GM12878 (cell line): ENCODE data around the gene TNK1. TPM values are rescaled to one million over a fixed set of nuclear protein-coding genes. Genes with fewer than 3 reads are reported as not detected.

ENCODE experiments used
- ATAC-seq: fragments of 200-7000 bp; cut with Tn5 transposase; 3 replicates; pipeline ENCODE4 v1.9.1; 2020; ENCODE audit warnings: mild to moderate bottlenecking, moderate library complexity
- BruUV-seq: library from RNA; stranded (reverse); fragments of 400-500 nt; replicated peaks from 2 replicates; lab custom pipeline; 2021; lab: Mats Ljungman, UMichigan
- CTCF ChIA-PET: fragments of 300-600 bp; sonication (Branson Sonifier 250); formaldehyde crosslinking; extraction: SDS; loops from one replicate; lab custom pipeline; 2021; ENCODE audit warnings: inconsistent platforms; lab: Yijun Ruan, JAX
- POLR2A ChIA-PET: fragments of 350-600 bp; formaldehyde crosslinking; extraction: SDS; loops from one replicate; lab custom pipeline; 2021; ENCODE audit warnings: inconsistent platforms; lab: Charles Lee
- RAD21 ChIA-PET: fragments of 300-600 bp; sonication (Branson Sonifier 250); formaldehyde crosslinking; loops from one replicate; lab custom pipeline; 2023; ENCODE audit warnings: antibody characterized with exemption; ENCODE audit not compliant: unreplicated experiment; lab: Charles Lee
- SMC1A ChIA-PET: fragments of 300-600 bp; sonication (Branson Sonifier 250); formaldehyde crosslinking; loops from one replicate; lab custom pipeline; 2023; ENCODE audit not compliant: unreplicated experiment, uncharacterized antibody; lab: Charles Lee
- DNase-seq: peaks from one replicate; pipeline ENCODE4 v3.0.0-alpha.2; 2011; ENCODE audit warnings: low read depth, low spot score
- FAIRE-seq: peaks from 3 replicates; lab custom pipeline; 2011; peaks lifted over from hg19 to GRCh38; lab: Jason Lieb, UNC
- H2AFZ ChIP-seq: 2 replicates; pipeline ENCODE4 v1.6.0; 2011; ENCODE audit warnings: low read depth, low read length, control low read depth; ENCODE audit not compliant: control insufficient read depth
- H3K27ac ChIP-seq: 2 replicates; pipeline ENCODE4 v1.5.1; 2011; ENCODE audit warnings: control low read depth; ENCODE audit not compliant: control insufficient read depth, insufficient read depth
- H3K27me3 ChIP-seq, 2 experiments: replicated peaks in 1 of 2; 2 replicates each; pipeline versions ENCODE4 v1.6.0 to v1.6.1; 2011; ENCODE audit warnings: low read length in 1 of 2; ENCODE audit not compliant: control insufficient read depth in 2 of 2, insufficient read depth in 2 of 2
- H3K36me3 ChIP-seq, 2 experiments: 2 replicates each; pipeline ENCODE4 v1.5.1; 2011; ENCODE audit warnings: low read length in 1 of 2; ENCODE audit not compliant: control insufficient read depth in 2 of 2, insufficient read depth in 2 of 2
- H3K4me1 ChIP-seq: 2 replicates; pipeline ENCODE4 v1.6.1; 2011; ENCODE audit warnings: mild to moderate bottlenecking, low read length, moderate library complexity, mixed read lengths; ENCODE audit not compliant: control insufficient read depth, insufficient read depth
- H3K4me2 ChIP-seq: 2 replicates; pipeline ENCODE4 v1.6.0; 2011; ENCODE audit warnings: control low read depth; ENCODE audit not compliant: control insufficient read depth, insufficient read depth
- H3K4me3 ChIP-seq: fragments of 200-600 bp; sonication (generic); 2 replicates; pipeline ENCODE4 v1.5.1; 2016
- H3K79me2 ChIP-seq: 2 replicates; pipeline ENCODE4 v1.6.0; 2011; ENCODE audit warnings: low read length; ENCODE audit not compliant: control insufficient read depth, insufficient read depth
- H3K9ac ChIP-seq: 2 replicates; pipeline ENCODE4 v1.8.0; 2011; ENCODE audit warnings: low read length, control low read depth, mixed read lengths; ENCODE audit not compliant: control insufficient read depth, insufficient read depth
- H3K9me3 ChIP-seq: replicated peaks from 3 replicates; pipeline ENCODE4 v1.5.1; 2011; ENCODE audit warnings: mild to moderate bottlenecking, low read length; ENCODE audit not compliant: control insufficient read depth, insufficient read depth
- H4K20me1 ChIP-seq: 2 replicates; pipeline ENCODE4 v1.6.0; 2011; ENCODE audit not compliant: control insufficient read depth, insufficient read depth
- BHLHE40 ChIP-seq, 2 experiments: fragments of 450-650 bp in 1 of 2; IDR thresholded peaks; 2 replicates each; pipeline ENCODE4 v1.6.1; 2011 to 2017; ENCODE audit warnings: low read depth in 2 of 2, borderline replicate concordance in 1 of 2, improper control_type of control experiment in 1 of 2, low read length in 1 of 2, mild to moderate bottlenecking in 1 of 2
- CREM ChIP-seq: IDR thresholded peaks from 2 replicates; pipeline ENCODE4 v1.6.1; 2014; ENCODE audit warnings: antibody characterized with exemption, low read depth
- NR2C1 ChIP-seq: fragments of 450-650 bp; IDR thresholded peaks from 2 replicates; pipeline ENCODE4 v1.6.1; 2017; ENCODE audit warnings: antibody characterized with exemption, mild to moderate bottlenecking, moderate library complexity
- POLR2A ChIP-seq: IDR thresholded peaks from 2 replicates; pipeline ENCODE4 v1.6.1; 2011; ENCODE audit warnings: low read depth, mild to moderate bottlenecking, low read length
- RCOR1 ChIP-seq: conservative IDR thresholded peaks from 2 replicates; pipeline ENCODE4 v1.6.1; 2012; ENCODE audit warnings: low read depth, low read length, improper control_type of control experiment
- SPI1 ChIP-seq: IDR thresholded peaks from 2 replicates; pipeline ENCODE4 v1.6.1; 2011; ENCODE audit warnings: low read depth, mild to moderate bottlenecking, low read length, moderate library complexity, borderline replicate concordance; ENCODE audit not compliant: insufficient read depth
- SREBF1 ChIP-seq: IDR thresholded peaks from 2 replicates; pipeline ENCODE4 v1.6.1; 2012; ENCODE audit warnings: mild to moderate bottlenecking, low read length
- WGBS: methylation state at CpG from one replicate; pipeline ENCODE4 v1.1.6; 2016; ENCODE audit warnings: low lambda C conversion rate; ENCODE audit not compliant: insufficient replicate concordance, insufficient coverage; ENCODE audit errors: missing lambda C conversion rate; 5-methylcytosine and 5-hydroxymethylcytosine counted together
- in situ Hi-C: fragments of 300-500 bp; cut with MboI; formaldehyde crosslinking; loops from 9 replicates; pipeline ENCODE4 v1.14.3; 2018; ENCODE audit warnings: mixed read lengths
- intact Hi-C: fragments of 100-400 bp; cut with micrococcal nuclease; formaldehyde crosslinking; loops from one replicate; pipeline ENCODE4 v1.14.2; 2022; ENCODE audit not compliant: unreplicated experiment
- polyA plus RNA-seq, 11 experiments: library from polyadenylated mRNA; depleted of rRNA in 4 of 11; unstranded in 6 of 11; stranded (reverse) in 5 of 11; fragments of >200 nt; fragmentation: Nextera tagmentation in 4 of 11; fragmentation: Illumina TruSeq in 1 of 11; extraction: Ambion mirVana in 4 of 11; extraction: Trizol in 1 of 11; gene quantifications; 1 replicate in 1 of 11; 2 replicates in 10 of 11; pipeline versions ENCODE4 v1.2.1 to v1.2.3, GENCODE V29; 2011 to 2016; ENCODE audit warnings: inconsistent platforms in 2 of 11, missing spikeins in 2 of 11, low read depth in 1 of 11
- total RNA-seq, 4 experiments: library from RNA; depleted of rRNA in 3 of 4; stranded (reverse); fragments of >200 nt in 3 of 4; fragmentation: Illumina TruSeq in 1 of 4; extraction: Trizol in 1 of 4; gene quantifications; 2 replicates each; pipeline versions ENCODE4 v1.2.1 to v1.2.3, GENCODE V29; 2013 to 2021
- TF ChIP-seq, protein P1 (sequence below): fragments of 450-650 bp; IDR thresholded peaks from 2 replicates; pipeline ENCODE4 v1.6.1; 2016; ENCODE audit warnings: mild to moderate bottlenecking
- TF ChIP-seq, protein P2 (sequence below): fragments of 450-650 bp; IDR thresholded peaks from 2 replicates; pipeline ENCODE4 v1.6.1; 2018; ENCODE audit warnings: borderline replicate concordance, mild to moderate bottlenecking; ENCODE audit not compliant: partially characterized antibody
- TF ChIP-seq, protein P3 (sequence below): IDR thresholded peaks from 2 replicates; pipeline ENCODE4 v1.6.1; 2011; ENCODE audit warnings: borderline replicate concordance, low read depth, mild to moderate bottlenecking, moderate library complexity, mixed read lengths, low read length; ENCODE audit not compliant: insufficient read depth; ENCODE audit errors: extremely low read length

Gene TNK1
- total and polyA plus RNA-seq, 10 of the 15 experiments (the other 5 are each of a cell fraction or from before 2014, with no cell fraction given), result 0.06 to 2.5 (median 0.70) TPM

DNA sequence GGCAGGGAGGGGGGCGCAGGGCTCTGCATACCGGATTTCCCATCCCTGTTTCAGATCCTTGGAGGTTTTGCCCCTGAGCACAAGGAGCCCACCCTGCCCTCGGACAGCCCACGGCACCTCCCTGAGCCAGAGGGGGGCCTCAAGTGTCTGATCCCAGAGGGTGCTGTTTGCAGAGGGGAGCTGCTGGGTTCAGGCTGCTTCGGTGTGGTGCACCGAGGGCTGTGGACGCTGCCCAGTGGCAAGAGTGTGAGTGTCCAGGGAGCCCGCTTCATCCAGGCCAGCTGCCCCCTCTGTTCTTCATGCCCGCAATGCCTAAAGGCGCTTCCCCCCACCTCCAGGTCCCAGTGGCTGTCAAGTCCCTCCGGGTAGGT is 2.5 kb downstream of the TNK1 start:
- TF ChIP-seq, protein P1, sequence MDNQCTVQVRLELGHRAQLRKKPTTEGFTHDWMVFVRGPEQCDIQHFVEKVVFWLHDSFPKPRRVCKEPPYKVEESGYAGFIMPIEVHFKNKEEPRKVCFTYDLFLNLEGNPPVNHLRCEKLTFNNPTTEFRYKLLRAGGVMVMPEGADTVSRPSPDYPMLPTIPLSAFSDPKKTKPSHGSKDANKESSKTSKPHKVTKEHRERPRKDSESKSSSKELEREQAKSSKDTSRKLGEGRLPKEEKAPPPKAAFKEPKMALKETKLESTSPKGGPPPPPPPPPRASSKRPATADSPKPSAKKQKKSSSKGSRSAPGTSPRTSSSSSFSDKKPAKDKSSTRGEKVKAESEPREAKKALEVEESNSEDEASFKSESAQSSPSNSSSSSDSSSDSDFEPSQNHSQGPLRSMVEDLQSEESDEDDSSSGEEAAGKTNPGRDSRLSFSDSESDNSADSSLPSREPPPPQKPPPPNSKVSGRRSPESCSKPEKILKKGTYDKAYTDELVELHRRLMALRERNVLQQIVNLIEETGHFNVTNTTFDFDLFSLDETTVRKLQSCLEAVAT, result no peak
- TF ChIP-seq SREBF1, result no peak
- Histone ChIP-seq H3K79me2 (no peaks in the 10 kb centered on the region), H3K9me3 (peaks cover 3% of the 10 kb centered on the region; the same call in 2 of the 3 replicates), H2AFZ (no peak overlapping the region; the same call in 1 of the 2 replicates), H3K4me1 (peaks cover 8% of the 10 kb centered on the region; the same call in 1 of the 2 replicates), H4K20me1 (no peaks in the 10 kb centered on the region), H3K9ac (no peak overlapping the region), H3K27me3 (peaks cover 4 to 5% of the 10 kb centered on the region in 2 experiments; a peak in 3 of 4 replicates), H3K4me2 (peak overlapping the region; percentile 86), H3K36me3 (no peaks in the 10 kb centered on the region), H3K27ac (no peak overlapping the region), H3K4me3 (no peak overlapping the region)
- intact Hi-C loops (no loop called here), in situ Hi-C loops (no loop called here)
- WGBS, result 61% methylated on average over 11 of the region's 11 CpGs
- ChIA-PET SMC1A (no interaction called here), CTCF (no interaction called here), RAD21 (no interaction called here), POLR2A (interaction anchor here (0.6 kb wide), 1 partner anchor 103 kb away, joined by 3 read pairs; no protein-coding TSS in a partner anchor)
- no peak for FAIRE-seq
- no peak for ATAC-seq
- DNase-seq, result no peak
- no TSS peak for BruUV-seq

DNA sequence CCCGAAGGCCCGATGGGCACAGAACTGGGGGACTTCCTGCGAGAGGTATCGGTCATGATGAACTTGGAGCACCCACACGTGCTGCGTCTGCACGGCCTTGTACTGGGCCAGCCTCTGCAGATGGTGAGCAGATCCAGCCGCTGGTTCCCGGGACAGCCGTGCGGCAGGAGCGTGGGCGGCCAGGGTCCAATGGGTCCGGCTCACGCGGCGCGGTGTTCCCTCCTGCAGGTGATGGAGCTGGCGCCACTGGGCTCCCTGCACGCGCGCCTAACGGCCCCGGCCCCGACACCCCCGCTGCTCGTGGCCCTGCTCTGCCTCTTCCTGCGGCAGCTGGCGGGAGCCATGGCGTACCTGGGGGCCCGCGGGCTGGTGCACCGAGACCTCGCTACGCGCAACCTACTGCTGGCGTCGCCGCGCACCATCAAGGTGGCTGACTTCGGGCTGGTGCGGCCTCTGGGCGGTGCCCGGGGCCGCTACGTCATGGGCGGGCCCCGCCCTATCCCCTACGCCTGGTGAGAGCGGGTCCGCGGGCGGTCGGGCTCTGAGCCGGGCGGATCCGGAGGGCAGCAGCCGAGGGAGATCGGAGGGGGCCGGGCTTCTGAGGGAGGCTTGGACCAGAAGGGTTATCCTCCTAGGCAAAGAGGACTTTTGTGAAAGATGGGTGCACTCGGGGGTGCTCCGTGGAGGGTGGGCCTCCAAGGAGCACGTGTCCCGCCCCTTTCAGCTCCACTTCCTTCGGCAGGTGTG is 3.0 kb downstream of the TNK1 start:
- in situ Hi-C loops, result no loop called here
- ChIA-PET SMC1A (interaction anchor here (0.6 kb wide), 1 partner anchor 357 kb away, joined by 3 read pairs; no protein-coding TSS in a partner anchor), CTCF (interaction anchor here (1.1 kb wide), 1 partner anchor 304 kb away, joined by 3 read pairs; the partner anchor contains the start of gene TP53), POLR2A (interaction anchor here (0.6 kb wide), 1 partner anchor 20 kb away, joined by 3 read pairs; the partner anchor contains the start of gene TMEM256), RAD21 (no interaction called here)
- intact Hi-C loops, result no loop called here
- Histone ChIP-seq H3K9me3 (peaks cover 3% of the 10 kb centered on the region; the same call in 2 of the 3 replicates), H3K36me3 (no peaks in the 10 kb centered on the region), H4K20me1 (no peaks in the 10 kb centered on the region), H3K4me1 (peaks cover 8% of the 10 kb centered on the region; the same call in 1 of the 2 replicates), H3K4me3 (peak overlapping the region; percentile 53), H3K27me3 (peaks cover 4 to 5% of the 10 kb centered on the region in 2 experiments; a peak in 3 of 4 replicates), H3K27ac (no peak overlapping the region), H3K9ac (peak overlapping the region; percentile 38; the same call in 1 of the 2 replicates), H3K79me2 (no peaks in the 10 kb centered on the region), H3K4me2 (peak overlapping the region; percentile 86), H2AFZ (peak overlapping the region; percentile 79)
- FAIRE-seq (no peak), ATAC-seq (peak; percentile 97), DNase-seq (no peak)
- BruUV-seq, result no TSS peak
- 6% methylated on average over 61 of the region's 65 CpGs for WGBS
- TF ChIP-seq RCOR1, result no peak
- TF ChIP-seq NR2C1, result no peak
- TF ChIP-seq, protein P2, sequence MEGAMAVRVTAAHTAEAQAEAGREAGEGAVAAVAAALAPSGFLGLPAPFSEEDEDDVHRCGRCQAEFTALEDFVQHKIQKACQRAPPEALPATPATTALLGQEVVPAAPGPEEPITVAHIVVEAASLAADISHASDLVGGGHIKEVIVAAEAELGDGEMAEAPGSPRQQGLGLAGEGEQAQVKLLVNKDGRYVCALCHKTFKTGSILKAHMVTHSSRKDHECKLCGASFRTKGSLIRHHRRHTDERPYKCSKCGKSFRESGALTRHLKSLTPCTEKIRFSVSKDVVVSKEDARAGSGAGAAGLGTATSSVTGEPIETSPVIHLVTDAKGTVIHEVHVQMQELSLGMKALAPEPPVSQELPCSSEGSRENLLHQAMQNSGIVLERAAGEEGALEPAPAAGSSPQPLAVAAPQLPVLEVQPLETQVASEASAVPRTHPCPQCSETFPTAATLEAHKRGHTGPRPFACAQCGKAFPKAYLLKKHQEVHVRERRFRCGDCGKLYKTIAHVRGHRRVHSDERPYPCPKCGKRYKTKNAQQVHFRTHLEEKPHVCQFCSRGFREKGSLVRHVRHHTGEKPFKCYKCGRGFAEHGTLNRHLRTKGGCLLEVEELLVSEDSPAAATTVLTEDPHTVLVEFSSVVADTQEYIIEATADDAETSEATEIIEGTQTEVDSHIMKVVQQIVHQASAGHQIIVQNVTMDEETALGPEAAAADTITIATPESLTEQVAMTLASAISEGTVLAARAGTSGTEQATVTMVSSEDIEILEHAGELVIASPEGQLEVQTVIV, result no peak
- TF ChIP-seq, protein P3, sequence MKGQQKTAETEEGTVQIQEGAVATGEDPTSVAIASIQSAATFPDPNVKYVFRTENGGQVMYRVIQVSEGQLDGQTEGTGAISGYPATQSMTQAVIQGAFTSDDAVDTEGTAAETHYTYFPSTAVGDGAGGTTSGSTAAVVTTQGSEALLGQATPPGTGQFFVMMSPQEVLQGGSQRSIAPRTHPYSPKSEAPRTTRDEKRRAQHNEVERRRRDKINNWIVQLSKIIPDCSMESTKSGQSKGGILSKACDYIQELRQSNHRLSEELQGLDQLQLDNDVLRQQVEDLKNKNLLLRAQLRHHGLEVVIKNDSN, result peak; percentile 61
- peak; percentile 72 for TF ChIP-seq POLR2A
- peak in 1 of 2 experiments; percentile 57; a peak in 2 of 4 replicates for TF ChIP-seq BHLHE40 (IDR thresholded peaks at IDR 0.05; ENCODE audit: borderline replicate concordance in 1 of 2, low read depth in 2 of 2, low read length in 1 of 2)
- TF ChIP-seq CREM, result peak; percentile 72
- TF ChIP-seq SPI1, result 0 out of 2 replicates have a peak, but pooled peaks have one; percentile 13
